ENCODE results near the gene TIMP3.

DNA sequence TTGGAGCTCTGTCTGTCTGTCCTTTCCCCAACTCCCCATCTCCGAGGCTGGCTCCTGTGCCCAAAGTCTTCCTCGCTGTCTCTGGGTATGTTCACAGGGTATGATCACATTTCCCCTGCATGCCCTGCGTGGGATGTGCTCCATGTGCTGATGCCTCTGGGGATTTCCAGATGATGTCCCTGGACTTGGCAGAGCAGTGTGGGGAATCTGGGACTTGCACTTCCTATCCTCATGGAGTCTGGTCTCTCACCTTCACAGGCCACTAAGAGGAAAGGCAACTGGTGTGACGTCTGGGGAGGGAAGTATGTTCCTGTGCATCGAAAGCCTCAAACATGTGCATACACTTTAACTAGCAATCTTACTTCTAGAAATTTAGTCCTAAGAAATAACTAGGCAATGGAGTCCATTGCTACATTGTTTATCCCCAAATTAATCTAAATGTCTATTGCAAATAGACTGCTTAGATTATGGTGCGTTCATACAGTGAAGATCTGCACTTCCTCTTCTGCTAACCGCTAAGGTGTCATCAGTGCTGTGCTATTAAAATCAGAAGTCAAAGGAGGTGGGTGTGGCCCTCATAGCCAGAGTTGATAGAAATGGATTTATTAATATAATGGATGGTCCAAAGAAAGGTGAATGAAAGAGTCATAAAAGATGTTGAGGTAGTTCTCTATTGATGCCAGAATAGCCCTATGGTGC, 20.8 kb downstream of the TIMP3 start:
- TF ChIP-seq, protein P1, sequence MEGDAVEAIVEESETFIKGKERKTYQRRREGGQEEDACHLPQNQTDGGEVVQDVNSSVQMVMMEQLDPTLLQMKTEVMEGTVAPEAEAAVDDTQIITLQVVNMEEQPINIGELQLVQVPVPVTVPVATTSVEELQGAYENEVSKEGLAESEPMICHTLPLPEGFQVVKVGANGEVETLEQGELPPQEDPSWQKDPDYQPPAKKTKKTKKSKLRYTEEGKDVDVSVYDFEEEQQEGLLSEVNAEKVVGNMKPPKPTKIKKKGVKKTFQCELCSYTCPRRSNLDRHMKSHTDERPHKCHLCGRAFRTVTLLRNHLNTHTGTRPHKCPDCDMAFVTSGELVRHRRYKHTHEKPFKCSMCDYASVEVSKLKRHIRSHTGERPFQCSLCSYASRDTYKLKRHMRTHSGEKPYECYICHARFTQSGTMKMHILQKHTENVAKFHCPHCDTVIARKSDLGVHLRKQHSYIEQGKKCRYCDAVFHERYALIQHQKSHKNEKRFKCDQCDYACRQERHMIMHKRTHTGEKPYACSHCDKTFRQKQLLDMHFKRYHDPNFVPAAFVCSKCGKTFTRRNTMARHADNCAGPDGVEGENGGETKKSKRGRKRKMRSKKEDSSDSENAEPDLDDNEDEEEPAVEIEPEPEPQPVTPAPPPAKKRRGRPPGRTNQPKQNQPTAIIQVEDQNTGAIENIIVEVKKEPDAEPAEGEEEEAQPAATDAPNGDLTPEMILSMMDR (IDR thresholded peaks at IDR 0.05) = no peak
- no peak for TF ChIP-seq EZH2 (IDR thresholded peaks at IDR 0.05; ENCODE audit: borderline replicate concordance, insufficient read depth, low read depth, low read length, poor library complexity, severe bottlenecking)

All from B cell (primary cell).